Measurements from ENCODE around the gene DCAKD. TPM values are rescaled to one million over a fixed set of nuclear protein-coding genes. Genes with fewer than 3 reads are reported as not detected.
"Not testable (repeated sequence)": the region's sequence is repeated elsewhere in the genome, so short reads cannot be mapped to it uniquely, and the experiment has no call there.

DCAKD gene
- total and polyA plus RNA-seq, 7 donors: 6.4 to 14.2 (median 10.3) TPM

DNA sequence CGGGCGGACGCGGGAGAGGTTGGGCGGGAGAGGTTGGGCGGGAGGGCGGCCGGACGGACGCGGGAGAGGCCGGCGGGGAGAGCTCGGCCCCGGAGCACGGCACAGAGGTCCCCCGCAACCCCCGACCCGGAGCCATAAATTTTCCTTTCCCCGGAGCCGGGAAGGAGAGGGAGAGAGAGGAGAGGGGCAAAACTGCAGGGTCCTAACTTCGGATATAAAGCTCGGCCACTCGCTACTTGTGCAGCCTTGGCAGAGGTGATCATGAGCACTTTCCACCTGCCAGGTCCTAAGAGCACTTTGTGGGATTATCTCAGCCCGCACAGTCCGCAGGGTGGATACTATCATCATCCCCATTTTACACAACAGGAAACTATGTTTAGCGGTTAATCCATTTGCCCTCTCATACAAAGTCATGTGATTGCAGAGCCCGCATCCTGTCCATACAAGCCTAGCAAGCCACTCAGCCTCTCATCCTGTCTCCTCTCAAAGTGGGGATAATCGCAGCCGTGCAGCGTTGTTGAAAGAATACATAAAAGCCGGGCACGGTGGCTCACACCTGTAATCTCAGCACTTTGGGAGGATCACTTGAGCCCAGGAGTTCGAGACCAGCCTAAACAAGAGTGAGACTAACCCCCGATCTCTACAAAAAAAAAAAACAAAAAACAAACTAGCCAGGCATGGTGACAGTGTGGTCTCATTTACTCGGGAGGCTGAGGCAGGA lies 780 bp upstream of the DCAKD start:
- peak overlapping the region; percentile 75 for H3K4me3 ChIP-seq
- peaks cover 16% of the 10 kb centered on the region for H3K4me1 ChIP-seq
- TF ChIP-seq, protein P1, sequence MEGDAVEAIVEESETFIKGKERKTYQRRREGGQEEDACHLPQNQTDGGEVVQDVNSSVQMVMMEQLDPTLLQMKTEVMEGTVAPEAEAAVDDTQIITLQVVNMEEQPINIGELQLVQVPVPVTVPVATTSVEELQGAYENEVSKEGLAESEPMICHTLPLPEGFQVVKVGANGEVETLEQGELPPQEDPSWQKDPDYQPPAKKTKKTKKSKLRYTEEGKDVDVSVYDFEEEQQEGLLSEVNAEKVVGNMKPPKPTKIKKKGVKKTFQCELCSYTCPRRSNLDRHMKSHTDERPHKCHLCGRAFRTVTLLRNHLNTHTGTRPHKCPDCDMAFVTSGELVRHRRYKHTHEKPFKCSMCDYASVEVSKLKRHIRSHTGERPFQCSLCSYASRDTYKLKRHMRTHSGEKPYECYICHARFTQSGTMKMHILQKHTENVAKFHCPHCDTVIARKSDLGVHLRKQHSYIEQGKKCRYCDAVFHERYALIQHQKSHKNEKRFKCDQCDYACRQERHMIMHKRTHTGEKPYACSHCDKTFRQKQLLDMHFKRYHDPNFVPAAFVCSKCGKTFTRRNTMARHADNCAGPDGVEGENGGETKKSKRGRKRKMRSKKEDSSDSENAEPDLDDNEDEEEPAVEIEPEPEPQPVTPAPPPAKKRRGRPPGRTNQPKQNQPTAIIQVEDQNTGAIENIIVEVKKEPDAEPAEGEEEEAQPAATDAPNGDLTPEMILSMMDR (IDR thresholded peaks at IDR 0.05): no peak
- peak; percentile 60 to 66 for DNase-seq
- no peaks in the 10 kb centered on the region for H3K9me3 ChIP-seq
- 12 to 34% (median 28%) methylated on average over 17 to 36 of the region's 36 CpGs for WGBS, 3 donors
- H3K27me3 ChIP-seq (ENCODE audit: insufficient read depth in 3 of 3, low read length in 2 of 3): no peaks in the 10 kb centered on the region
- H3K36me3 ChIP-seq (ENCODE audit: insufficient read depth in 1 of 2, low read depth in 1 of 2): no peaks in the 10 kb centered on the region
- peak overlapping the region; percentile 87 for H3K27ac ChIP-seq
- intact Hi-C loops (cut with DNase I): loop anchor here in 1 of 2 donors (5.0 kb wide), 2 partner anchors 45 to 80 kb away; partner anchors contain the start of gene PLCD3
- peak in 3 of 4 donors; percentile 18 to 24 (median 23) for ATAC-seq

DNA sequence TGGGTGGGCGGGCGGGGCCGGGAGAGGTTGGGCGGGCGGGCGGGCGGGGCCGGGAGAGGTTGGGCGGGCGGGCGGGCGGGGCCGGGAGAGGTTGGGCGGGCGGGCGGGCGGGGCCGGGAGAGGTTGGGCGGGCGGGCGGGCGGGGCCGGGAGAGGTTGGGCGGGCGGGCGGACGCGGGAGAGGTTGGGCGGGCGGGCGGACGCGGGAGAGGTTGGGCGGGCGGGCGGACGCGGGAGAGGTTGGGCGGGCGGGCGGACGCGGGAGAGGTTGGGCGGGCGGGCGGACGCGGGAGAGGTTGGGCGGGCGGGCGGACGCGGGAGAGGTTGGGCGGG lies 254 bp upstream of the DCAKD start:
- H3K36me3 ChIP-seq (ENCODE audit: insufficient read depth in 1 of 2, low read depth in 1 of 2); H3K27me3 ChIP-seq (ENCODE audit: insufficient read depth in 3 of 3, low read length in 2 of 3); H3K9me3 ChIP-seq; DNase-seq; ATAC-seq: not testable (repeated sequence)
- intact Hi-C loops (cut with DNase I): loop anchor here in 1 of 2 donors (5.0 kb wide), 2 partner anchors 46 to 81 kb away; partner anchors contain the start of gene PLCD3
- Histone ChIP-seq H3K4me1 (peaks cover 21% of the 10 kb centered on the region), H3K4me3 (peak overlapping the region; percentile 90), H3K27ac (peak overlapping the region; percentile 87)
- WGBS, 3 donors: 0% methylated on average over 1 of the region's 54 CpGs; no CpG with 5 or more reads in 2 of the 3 donors

DNA sequence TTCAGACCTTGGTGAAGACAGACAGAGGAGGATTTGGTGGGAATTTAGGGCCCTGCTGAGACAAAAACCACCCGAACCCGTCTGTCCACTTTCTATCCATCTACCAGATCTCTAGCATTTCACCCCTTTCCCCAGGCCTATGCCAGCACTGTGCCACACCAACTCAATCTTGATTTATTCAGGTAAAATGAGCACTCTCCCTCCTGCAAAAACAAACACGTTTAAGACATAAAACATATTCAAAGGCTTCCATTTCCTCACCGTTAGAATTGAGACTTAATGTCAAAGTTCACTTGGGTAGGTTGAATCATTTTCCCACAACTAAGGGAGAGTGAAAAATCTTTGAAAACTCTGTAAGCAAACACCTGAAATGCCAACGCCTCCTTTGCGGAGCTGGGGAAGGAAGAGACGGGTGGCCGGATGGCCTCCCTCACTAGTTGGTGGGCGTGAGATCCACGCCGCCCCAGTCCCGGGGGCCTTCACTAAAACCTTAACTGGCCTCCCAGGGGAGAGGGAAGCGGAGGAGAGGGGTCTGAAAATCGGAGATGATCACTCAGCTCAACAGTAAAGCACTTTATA lies 862 bp downstream of the DCAKD start:
- TF ChIP-seq, protein P1 (IDR thresholded peaks at IDR 0.05): no peak
- peak; percentile 3 to 40 (median 18) for ATAC-seq

DNA sequence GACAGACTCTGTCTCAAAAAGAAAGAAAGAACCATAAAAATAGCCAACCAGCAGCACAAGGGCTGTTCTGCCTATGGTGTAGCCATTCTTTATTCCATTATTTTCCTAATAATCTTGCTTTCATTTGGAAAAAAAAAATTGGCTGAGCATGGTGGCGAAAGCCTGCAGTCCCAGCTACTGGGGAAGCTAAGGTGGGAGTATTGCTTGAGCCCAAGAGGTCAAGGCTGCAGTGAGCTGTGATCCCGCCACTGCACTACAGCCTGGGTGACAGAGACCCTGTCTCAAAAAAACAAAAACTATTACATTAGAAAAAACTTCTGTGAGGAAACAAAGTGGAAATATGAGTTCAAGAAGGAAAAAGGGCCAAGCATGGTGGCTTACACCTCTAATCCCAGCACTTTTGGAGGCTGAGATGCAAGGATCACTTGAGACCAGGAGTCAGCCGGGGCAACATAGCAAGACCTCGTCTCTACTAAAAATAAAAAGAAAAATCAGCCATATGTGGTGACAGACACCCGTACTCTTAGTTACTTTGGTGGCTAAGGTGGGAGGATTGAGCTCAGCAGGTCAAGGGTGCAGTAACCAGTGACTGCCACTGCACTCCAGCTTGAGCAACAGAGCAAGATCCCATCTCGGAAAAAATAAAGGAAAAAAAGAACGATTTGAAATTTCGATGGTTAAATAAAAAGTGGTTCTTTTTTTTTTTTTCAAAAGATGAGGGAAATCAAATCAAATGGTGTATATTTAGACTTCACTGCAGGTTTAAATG lies 2.5 kb downstream of the DCAKD start:
- ATAC-seq: no peak
- intact Hi-C loops (cut with DNase I): loop anchor here in 1 of 2 donors (10.0 kb wide), 1 partner anchor 156 kb away; no protein-coding TSS in a partner anchor
- H3K9me3 ChIP-seq: no peaks in the 10 kb centered on the region
- H3K27me3 ChIP-seq (ENCODE audit: insufficient read depth in 3 of 3, low read length in 2 of 3): no peaks in the 10 kb centered on the region
- peak overlapping the region; percentile 1 for H3K27ac ChIP-seq
- H3K36me3 ChIP-seq (ENCODE audit: insufficient read depth in 1 of 2, low read depth in 1 of 2): no peaks in the 10 kb centered on the region
- TF ChIP-seq, protein P1 (IDR thresholded peaks at IDR 0.05): peak; percentile 32
- DNase-seq: no peak
- peaks cover 30% of the 10 kb centered on the region for H3K4me1 ChIP-seq
- WGBS, 3 donors: 89 to 91% (median 91%) methylated on average over 8 of the region's 8 CpGs
- H3K4me3 ChIP-seq: no peak overlapping the region

More for the DNA sequence above, 862 bp downstream of the DCAKD start:
- no peak for DNase-seq
- H3K4me3 ChIP-seq: peak overlapping the region; percentile 90
- H3K4me1 ChIP-seq: peaks cover 27% of the 10 kb centered on the region
- no peaks in the 10 kb centered on the region for H3K9me3 ChIP-seq
- H3K27ac ChIP-seq: peak overlapping the region; percentile 97
- no peaks in the 10 kb centered on the region for H3K36me3 ChIP-seq (ENCODE audit: insufficient read depth in 1 of 2, low read depth in 1 of 2)
- intact Hi-C loops (cut with DNase I): loop anchor here in 1 of 2 donors (5.0 kb wide), 2 partner anchors 47 to 82 kb away; partner anchors contain the start of gene PLCD3
- H3K27me3 ChIP-seq (ENCODE audit: insufficient read depth in 3 of 3, low read length in 2 of 3): no peaks in the 10 kb centered on the region
- WGBS, 3 donors: 5 to 7% (median 7%) methylated on average over 14 of the region's 14 CpGs
